Brain microvascular endothelial cell (primary cell): Measurements from ENCODE around the gene MLLT11.
A peak's percentile ranks its signal among the peaks of the same experiment; 100 is the strongest.

Source experiments
- DNase-seq: peaks from one replicate; pipeline ENCODE4 v3.0.0-alpha.2; 2020
- H3K27ac ChIP-seq: fragments of 250-450 bp; sonication (Bioruptor Pico); 2 replicates; pipeline ENCODE4 v1.5.1; 2020; ENCODE audit warnings: mild to moderate bottlenecking, moderate library complexity
- H3K27me3 ChIP-seq: fragments of 250-450 bp; sonication (Bioruptor Pico); replicated peaks from 2 replicates; pipeline ENCODE4 v1.5.1; 2020; ENCODE audit warnings: mild to moderate bottlenecking
- H3K36me3 ChIP-seq: fragments of 250-450 bp; sonication (Bioruptor Pico); replicated peaks from 2 replicates; pipeline ENCODE4 v1.5.1; 2020; ENCODE audit warnings: mild to moderate bottlenecking
- H3K4me3 ChIP-seq: 2 replicates; pipeline ENCODE4 v1.5.1; 2011; ENCODE audit warnings: low read depth, mild to moderate bottlenecking, control low read depth, low read length, moderate library complexity
- in situ Hi-C: cut with HindIII; loops from 2 replicates; pipeline ENCODE4 v1.10.0; 2017; ENCODE audit warnings: low sequenced_read_pairs, low pct_ligation_motif_present
- TF ChIP-seq, protein P1 (sequence below): IDR thresholded peaks from 2 replicates; pipeline ENCODE4 v1.5.1; 2011; ENCODE audit warnings: low read depth, mild to moderate bottlenecking, moderate library complexity, low read length, control low read depth, inconsistent platforms; ENCODE audit errors: missing control alignments

Gene MLLT11

GRCh38 chr1:151043163-151043562 lies 17.0 kb upstream of the MLLT11 start:
- Histone ChIP-seq H3K36me3 (no peaks in the 10 kb centered on the region), H3K27ac (no peak overlapping the region), H3K27me3 (no peaks in the 10 kb centered on the region), H3K4me3 (no peak overlapping the region)
- DNase-seq: no peak
- TF ChIP-seq, protein P1, sequence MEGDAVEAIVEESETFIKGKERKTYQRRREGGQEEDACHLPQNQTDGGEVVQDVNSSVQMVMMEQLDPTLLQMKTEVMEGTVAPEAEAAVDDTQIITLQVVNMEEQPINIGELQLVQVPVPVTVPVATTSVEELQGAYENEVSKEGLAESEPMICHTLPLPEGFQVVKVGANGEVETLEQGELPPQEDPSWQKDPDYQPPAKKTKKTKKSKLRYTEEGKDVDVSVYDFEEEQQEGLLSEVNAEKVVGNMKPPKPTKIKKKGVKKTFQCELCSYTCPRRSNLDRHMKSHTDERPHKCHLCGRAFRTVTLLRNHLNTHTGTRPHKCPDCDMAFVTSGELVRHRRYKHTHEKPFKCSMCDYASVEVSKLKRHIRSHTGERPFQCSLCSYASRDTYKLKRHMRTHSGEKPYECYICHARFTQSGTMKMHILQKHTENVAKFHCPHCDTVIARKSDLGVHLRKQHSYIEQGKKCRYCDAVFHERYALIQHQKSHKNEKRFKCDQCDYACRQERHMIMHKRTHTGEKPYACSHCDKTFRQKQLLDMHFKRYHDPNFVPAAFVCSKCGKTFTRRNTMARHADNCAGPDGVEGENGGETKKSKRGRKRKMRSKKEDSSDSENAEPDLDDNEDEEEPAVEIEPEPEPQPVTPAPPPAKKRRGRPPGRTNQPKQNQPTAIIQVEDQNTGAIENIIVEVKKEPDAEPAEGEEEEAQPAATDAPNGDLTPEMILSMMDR: no peak
- in situ Hi-C loops: no loop called here

GRCh38 chr1:151047591-151047924 lies 12.6 kb upstream of the MLLT11 start, which contains the start of gene C1orf56:
TSS of gene C1orf56 (plus strand) at chr1:151047751. CDS start at chr1:151047848, 97 bp downstream.
- peak within 1 kb of the TSS; percentile 72 for H3K4me3 ChIP-seq
- DNase-seq: no peak

DNA sequence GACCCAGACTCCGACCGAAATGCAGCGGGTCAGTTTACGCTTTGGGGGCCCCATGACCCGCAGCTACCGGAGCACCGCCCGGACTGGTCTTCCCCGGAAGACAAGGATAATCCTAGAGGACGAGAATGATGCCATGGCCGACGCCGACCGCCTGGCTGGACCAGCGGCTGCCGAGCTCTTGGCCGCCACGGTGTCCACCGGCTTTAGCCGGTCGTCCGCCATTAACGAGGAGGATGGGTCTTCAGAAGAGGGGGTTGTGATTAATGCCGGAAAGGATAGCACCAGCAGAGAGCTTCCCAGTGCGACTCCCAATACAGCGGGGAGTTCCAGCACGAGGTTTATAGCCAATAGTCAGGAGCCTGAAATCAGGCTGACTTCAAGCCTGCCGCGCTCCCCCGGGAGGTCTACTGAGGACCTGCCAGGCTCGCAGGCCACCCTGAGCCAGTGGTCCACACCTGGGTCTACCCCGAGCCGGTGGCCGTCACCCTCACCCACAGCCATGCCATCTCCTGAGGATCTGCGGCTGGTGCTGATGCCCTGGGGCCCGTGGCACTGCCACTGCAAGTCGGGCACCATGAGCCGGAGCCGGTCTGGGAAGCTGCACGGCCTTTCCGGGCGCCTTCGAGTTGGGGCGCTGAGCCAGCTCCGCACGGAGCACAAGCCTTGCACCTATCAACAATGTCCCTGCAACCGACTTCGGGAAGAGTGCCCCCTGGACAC lies 12.1 kb upstream of the MLLT11 start:
- peak overlapping the region; percentile 72 for H3K4me3 ChIP-seq

More at GRCh38 chr1:151047591-151047924, 12.6 kb upstream of the MLLT11 start, which contains the start of gene C1orf56:
- TF ChIP-seq, protein P1: no peak
- no peaks in the 10 kb centered on the region for H3K27me3 ChIP-seq
- H3K36me3 ChIP-seq: peaks cover 19% of the 10 kb centered on the region
- peak within 1 kb of the TSS; percentile 46 for H3K27ac ChIP-seq
- in situ Hi-C loops: no loop called here

DNA sequence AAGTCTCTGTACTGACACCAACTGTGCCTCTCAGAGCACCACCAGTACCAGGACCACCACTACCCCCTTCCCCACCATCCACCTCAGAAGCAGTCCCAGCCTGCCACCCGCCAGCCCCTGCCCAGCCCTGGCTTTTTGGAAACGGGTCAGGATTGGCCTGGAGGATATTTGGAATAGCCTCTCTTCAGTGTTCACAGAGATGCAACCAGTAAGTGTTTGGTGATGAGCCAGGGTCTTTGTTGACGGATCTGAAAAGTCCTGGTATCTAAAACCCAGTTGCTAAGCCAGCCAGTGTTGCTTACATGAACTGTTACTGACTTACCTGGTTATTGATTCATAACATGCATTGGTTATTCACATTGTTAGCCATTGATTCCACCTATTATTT lies 11.6 kb upstream of the MLLT11 start:
- Histone ChIP-seq H3K27ac (no peak overlapping the region), H3K36me3 (peaks cover 30% of the 10 kb centered on the region), H3K27me3 (no peaks in the 10 kb centered on the region), H3K4me3 (peak overlapping the region; percentile 72)
- no peak for DNase-seq
- TF ChIP-seq, protein P1: no peak
- in situ Hi-C loops: no loop called here

More for the DNA sequence above, 12.1 kb upstream of the MLLT11 start:
- H3K27ac ChIP-seq: peak overlapping the region; percentile 46
- peaks cover 24% of the 10 kb centered on the region for H3K36me3 ChIP-seq
- DNase-seq: peak; percentile 70
- H3K27me3 ChIP-seq: no peaks in the 10 kb centered on the region
- in situ Hi-C loops: no loop called here
- TF ChIP-seq, protein P1: peak; percentile 75

GRCh38 chr1:151049458-151049857 lies 10.7 kb upstream of the MLLT11 start:
- in situ Hi-C loops: no loop called here
- no peak for DNase-seq
- no peak overlapping the region for H3K27ac ChIP-seq
- H3K4me3 ChIP-seq: no peak overlapping the region
- peaks cover 38% of the 10 kb centered on the region for H3K36me3 ChIP-seq
- TF ChIP-seq, protein P1: no peak
- no peaks in the 10 kb centered on the region for H3K27me3 ChIP-seq
